GM21737 (cell line): ENCODE data around the gene UGT1A8.

Experiments used
- ATAC-seq: cut with Tn5 transposase; IDR thresholded peaks from one replicate; pipeline ENCODE4 v1.9.1; 2021; ENCODE audit warnings: mild to moderate bottlenecking, moderate library complexity; ENCODE audit not compliant: unreplicated experiment

Gene UGT1A8

DNA sequence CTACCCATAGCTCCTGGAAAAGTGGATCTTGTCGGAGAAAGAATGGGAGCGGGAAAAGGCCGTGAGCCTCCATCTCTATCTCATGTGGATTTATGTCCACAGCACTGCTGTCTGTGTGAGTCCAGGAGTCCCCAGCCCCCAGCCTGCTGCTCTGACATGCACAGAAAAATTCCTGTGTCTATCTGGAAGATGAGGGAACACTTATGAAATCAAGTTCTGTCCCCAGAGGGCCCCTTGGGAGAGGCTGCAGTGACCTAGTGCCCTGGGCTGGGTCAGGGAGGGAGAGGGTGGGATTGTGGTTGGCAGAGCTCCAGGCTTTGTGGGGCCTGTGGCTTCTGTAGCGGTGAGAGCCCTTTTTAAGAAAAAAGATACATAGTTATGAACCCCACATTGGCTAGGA, 199.3 kb downstream of the UGT1A8 start:
- no peak for ATAC-seq

DNA sequence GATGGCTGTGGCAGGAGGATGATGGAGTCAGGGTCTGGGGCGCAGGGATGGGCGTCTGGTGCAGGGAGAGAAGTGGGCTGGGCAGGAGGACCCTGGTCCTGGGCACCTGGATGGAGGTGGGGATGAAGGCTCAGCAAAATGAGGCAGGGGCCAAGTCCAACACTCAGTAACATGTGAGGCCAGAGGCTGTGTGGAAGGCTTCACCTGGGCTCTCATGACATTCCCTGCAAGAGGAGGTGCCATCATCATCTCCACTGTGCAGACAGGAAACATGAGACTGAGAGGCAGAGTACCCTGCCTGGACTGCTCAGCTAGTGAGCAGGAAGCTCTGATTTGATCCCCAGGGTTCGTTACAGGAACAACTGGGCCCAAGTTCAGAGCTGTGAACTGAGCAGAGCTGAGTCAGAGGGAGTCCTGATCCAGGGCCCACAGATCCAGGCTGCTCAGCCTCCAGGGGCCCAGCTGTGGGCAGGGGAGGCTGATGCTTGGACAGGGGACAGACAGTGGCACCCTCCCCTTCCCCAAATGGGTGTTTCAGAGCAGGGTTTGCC, 200.0 kb downstream of the UGT1A8 start:
- ATAC-seq: no peak

DNA sequence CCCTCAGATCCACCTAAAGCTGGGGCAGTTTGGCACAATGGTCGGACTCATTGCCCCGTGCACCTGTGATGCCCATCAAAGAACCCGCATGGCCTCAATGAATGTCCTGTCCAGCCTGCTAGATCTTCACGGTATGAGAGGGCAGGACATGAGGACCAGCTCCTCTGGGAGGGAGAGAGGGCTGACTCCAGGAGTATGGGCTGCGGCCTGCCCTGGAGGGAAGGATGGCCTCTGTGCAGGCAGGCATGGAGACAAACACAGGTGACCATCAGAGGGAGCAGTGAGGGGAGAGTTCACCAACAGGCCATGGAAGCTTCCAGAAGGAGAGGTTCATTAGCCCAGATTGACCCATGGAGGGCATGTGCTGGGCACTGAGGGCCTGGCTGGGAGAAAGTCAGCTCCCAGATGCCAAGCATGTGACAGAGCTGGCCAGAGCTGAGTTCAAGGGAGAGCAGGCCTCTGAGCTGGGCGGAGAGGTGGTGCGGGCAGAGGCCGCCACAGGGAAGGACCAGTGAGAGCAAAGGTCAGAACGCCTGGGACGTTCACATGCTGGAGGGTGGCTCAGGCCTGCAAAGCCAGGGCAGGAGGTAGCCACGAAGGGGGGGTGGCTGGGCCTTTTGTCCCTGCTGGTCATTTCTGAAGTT, 200.7 kb downstream of the UGT1A8 start:
- no peak for ATAC-seq

DNA sequence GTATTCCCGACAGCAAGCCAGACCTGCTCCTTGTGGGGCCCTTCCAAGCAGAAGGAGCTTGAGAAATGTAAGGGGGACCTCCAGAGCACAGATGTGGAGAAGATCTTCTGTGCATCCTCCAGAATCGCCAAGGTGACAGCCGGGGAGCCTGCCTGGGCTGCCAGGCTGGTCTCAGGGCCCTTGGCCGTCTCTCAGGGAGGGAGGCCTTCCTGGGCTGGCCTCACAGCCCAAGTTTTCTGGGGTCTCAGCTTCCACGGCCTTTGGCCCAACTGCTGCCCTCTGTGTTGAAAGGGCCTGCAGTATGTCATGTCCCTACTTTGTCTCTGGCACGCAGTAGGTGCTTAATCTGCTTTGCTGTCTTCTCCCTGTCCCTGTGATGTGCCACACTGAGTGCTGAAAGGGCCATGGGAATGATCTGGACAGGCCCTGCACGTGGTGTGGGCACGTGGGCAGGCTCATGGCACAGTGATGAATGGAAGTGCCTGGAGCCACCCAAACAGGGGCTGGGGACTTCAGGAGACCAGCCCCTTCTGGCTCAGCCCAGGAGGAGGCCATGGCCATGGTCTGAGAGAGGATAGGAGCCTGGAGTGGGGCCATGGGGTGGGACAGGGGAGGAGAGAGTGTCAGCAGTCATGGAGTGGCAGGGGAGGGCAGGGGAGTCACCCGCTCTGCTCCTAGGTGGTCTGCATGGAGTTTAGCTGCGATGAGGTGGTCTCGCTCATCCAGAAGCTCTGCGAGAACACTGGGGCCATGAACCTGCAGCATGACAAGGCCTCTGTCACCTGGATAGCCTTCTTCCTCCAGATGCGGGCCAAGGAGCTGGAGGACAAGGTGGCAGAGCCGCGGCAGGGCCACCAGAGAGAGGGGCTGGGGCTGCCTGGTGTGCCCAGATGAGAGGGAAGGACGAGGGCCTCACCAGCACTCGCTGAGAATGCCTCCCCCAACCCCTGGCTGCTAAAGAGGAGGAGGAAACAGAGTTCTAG, 201.5 kb downstream of the UGT1A8 start:
- ATAC-seq: no peak

DNA sequence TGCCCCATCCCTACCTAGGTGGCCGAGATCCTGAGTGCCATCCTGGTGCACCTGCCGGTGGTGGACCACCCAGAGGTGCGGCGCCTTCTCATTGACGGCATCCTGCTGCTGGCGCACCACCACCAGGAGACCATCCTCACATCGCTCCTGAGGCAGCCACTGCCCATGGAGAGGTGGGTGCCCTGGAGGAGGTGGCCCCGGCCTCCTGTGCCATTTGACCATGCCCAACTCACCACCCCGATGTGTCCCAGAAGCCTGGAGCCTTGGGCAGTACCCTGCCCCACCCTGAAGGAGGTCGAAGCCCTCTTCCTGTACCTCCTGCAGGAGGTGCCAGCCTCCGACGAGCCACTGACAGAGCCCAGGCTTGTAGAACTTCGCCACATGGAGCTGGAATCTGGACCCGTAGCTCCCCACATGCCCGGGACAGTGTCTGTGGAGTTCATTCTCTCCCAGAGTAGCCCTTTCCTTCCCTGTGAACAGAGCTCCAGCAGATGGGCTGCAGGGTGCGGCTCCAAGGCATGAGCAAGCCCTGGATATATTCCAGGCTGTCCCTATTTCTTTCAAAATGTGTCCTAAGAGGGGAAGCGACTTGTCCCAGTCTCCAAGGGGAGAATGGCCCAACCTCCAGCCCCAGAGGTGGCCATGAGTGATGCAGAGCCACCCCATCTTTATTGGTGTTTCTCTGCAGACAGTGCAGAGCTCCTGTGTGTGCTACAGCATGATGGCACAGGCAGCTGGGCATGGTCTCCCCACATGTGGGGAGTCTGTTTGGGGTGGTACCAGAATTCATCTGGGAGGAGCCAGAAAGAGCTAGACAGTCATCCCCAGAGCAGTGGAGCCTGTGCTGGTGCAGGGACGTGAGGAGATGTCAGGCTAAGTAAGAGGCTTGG, 202.7 kb downstream of the UGT1A8 start:
- no peak for ATAC-seq

DNA sequence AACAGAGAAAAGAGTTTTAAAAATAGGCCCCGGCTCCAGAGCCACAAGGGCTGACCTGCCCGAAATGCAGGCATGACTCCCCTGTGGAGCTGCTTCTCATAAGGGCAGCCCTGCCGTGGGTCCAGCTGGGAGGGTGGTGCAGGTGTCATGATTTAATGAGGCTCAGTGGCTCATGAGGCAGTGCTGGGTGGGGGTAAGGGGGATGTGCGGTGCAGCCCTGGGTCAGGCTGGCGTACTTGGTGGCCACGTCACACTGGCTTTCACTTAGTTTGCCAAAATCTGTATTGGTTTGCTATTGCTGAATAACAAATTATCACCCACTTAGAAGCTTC, 203.3 kb downstream of the UGT1A8 start:
- ATAC-seq: no peak

DNA sequence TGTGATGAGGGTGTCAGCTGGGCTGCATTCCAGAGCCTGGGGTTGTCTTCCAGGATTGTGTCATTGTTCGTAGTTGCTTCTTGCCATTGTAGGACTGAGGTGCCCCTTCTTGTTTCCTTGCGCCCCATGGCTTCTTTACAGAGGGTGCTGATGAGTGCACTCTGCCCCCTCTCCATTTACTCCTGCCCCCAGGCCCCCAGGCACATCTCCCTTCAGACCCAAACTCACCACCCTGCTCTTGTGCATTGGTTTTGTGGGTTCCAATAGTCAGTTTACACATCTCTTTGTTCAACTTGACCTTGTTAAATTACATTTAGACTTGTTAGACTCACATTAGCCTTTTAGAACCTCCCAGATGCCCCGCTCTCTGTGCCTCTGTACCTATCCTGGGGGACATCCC, 203.8 kb downstream of the UGT1A8 start:
- ATAC-seq: no peak

DNA sequence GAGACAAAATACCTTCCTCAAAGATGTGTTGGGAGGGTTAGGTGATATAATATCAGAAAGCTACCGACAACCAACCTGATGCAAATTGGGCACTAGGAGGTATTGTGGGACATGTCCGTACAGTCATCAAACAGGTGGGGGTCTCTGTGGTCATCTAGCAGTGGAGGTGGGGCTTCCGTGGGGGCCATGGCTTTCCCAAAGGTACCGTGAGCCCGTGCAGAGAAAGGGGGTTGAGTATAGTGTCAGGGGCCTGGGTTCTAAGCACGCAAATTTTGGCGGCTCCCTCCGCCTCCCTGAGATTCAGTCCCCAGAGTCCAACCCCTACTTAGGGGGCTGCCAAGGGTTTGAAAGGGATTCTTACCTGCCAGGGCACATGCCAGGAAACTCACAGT, 204.3 kb downstream of the UGT1A8 start:
- ATAC-seq: no peak

DNA sequence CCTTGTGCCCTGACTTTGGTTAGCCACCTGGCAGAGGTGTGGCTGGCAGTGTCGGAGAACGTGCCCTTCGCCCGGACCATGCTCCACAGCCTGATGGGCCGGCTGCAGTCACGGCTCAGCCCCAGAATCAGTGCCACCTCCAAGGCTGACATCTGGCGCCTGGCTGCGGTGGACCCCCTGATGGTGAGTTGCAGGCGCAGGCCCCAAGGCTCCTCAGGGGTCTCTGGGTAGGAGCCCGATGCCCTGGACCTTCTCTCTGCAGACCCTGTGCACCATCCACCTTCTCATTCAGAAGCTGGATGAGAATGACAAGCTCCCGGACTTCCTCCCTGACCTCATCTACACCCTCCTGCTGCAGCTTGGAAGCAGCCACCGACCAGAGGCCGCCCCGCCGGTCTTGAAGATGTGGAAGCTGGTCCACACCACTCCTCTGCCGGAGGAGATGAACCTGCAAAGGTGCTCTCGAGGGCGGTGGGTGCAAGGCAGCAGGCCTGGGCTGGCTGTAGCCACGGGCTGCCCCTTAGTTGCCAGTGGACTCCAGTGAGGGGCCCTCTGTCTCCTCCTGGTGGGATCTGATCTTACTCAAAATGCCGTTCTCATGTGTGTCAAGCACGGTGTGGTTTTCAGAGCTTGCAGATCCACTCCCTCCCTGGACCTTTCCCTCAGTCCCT, 204.8 kb downstream of the UGT1A8 start:
- no peak for ATAC-seq
